Right cardiac atrium (tissue), 5 donors: Measurements from ENCODE around the gene SRP9. TPM values are rescaled to one million over a fixed set of nuclear protein-coding genes. Genes with fewer than 3 reads are reported as not detected.
A peak's percentile ranks its signal among the peaks of the same experiment; 100 is the strongest.

Experiments used
- ATAC-seq, 2 donors: fragments of 200-7000 bp; cut with Tn5 transposase; one replicate each; pipeline versions ENCODE4 v1.8.0 to v1.9.1; 2020; ENCODE audit warnings: moderate library complexity in 2 of 2, mild to moderate bottlenecking in 1 of 2
- DNase-seq, 3 donors: peaks; one replicate each; pipeline ENCODE4 v3.0.0-alpha.2; 2020
- H3K27ac ChIP-seq: one replicate; pipeline ENCODE4 v1.5.1; 2013; ENCODE audit warnings: mild to moderate bottlenecking, low read length, control low read depth, moderate library complexity
- H3K27me3 ChIP-seq: one replicate; pipeline ENCODE4 v1.6.1; 2013; ENCODE audit not compliant: control insufficient read depth, insufficient read depth
- H3K4me1 ChIP-seq: one replicate; pipeline ENCODE4 v1.6.1; 2013; ENCODE audit warnings: low read length; ENCODE audit not compliant: control insufficient read depth, insufficient read depth
- H3K4me3 ChIP-seq: one replicate; pipeline ENCODE4 v1.5.1; 2013; ENCODE audit warnings: low read length, control low read depth
- H3K9me3 ChIP-seq: one replicate; pipeline ENCODE4 v1.6.1; 2013; ENCODE audit warnings: low read length; ENCODE audit not compliant: control insufficient read depth
- WGBS: extraction: QIAGEN DNeasy Blood & Tissue Kit; methylation state at CpG from one replicate; pipeline ENCODE4 v1.1.7; 2013; 5-methylcytosine and 5-hydroxymethylcytosine counted together
- intact Hi-C, 4 donors: fragments of 100-400 bp; cut with DNase I; formaldehyde crosslinking; loops; one replicate each; pipeline versions ENCODE4 v1.11.0 to v1.14.0; 2022 to 2023
- polyA plus RNA-seq: library from polyadenylated mRNA; stranded (reverse); fragments of 200-250 nt; gene quantifications from one replicate; pipeline ENCODE4 v1.2.3, GENCODE V29; 2013
- total RNA-seq, 4 donors: library from RNA; stranded (reverse); fragmentation: NEBNext Ultra II Directional; extraction: Animal tissue kit (Norgen Biotek cat#: 25700); gene quantifications; one replicate each; pipeline ENCODE4 v1.2.1, GENCODE V29; 2021
- donor health status: healthy with polysubstance abuse.
- donor health status: DM: no; HTN: yes; CAD: no.
- donor health status: DM: no; HTN: no; CAD: no.
- donor health status: DM: no; HTN: yes; CAD: no; lungs with severe emphysema.
- donor health status: DM: yes; HTN: yes; CAD: no.

SRP9 gene
- total and polyA plus RNA-seq, 5 donors, result 193 to 259 (median 229) TPM

DNA sequence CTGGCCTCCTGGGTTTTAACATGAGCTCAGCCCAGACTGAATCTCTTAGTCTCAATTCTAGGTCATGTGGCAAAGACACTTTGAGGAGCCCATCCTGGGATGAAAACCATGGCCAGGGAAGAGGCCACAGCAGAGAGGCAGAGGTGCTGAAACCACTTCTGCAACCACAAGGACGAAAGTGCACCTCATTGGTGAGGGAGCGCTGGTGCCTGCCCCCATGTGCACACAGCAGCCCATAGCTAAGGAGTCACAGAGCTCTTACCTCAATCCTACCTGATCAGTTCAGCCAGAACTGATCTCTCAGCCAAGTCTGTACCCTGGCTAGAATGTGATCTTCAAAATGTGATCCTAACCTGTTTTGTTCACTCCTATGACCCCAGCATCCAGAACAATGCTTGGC lies 32.9 kb upstream of the SRP9 start:
- Histone ChIP-seq H3K4me1 (no peaks in the 10 kb centered on the region), H3K27me3 (no peaks in the 10 kb centered on the region), H3K4me3 (no peak overlapping the region), H3K9me3 (no peaks in the 10 kb centered on the region), H3K27ac (no peak overlapping the region)
- no peak for DNase-seq
- intact Hi-C loops, result no loop called here
- ATAC-seq, result no peak
- 90% methylated on average over 2 of the region's 2 CpGs for WGBS

DNA sequence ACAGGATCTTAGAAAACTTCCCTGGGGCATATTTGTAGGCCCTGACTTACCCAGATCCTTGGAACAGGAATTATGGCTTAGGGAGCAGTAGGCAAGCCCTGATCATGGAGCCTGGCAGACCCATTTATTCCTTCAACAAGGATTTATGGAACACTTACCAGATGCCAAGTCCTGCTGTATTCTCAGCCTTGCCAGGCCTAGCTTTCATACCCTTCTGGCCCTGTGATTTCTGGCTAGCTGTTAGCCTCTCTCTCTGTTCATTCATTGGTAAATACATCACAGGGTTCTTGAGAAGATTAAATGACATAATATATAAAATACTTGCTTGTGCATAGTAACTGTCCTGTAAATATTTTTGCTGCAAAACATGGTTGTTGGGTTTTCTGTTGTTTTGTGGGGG lies 32.4 kb upstream of the SRP9 start:
- DNase-seq (no peak), ATAC-seq (no peak)
- Histone ChIP-seq H3K4me1 (peaks cover 1% of the 10 kb centered on the region), H3K27ac (no peak overlapping the region), H3K4me3 (no peak overlapping the region), H3K27me3 (no peaks in the 10 kb centered on the region), H3K9me3 (no peaks in the 10 kb centered on the region)
- intact Hi-C loops, result no loop called here

DNA sequence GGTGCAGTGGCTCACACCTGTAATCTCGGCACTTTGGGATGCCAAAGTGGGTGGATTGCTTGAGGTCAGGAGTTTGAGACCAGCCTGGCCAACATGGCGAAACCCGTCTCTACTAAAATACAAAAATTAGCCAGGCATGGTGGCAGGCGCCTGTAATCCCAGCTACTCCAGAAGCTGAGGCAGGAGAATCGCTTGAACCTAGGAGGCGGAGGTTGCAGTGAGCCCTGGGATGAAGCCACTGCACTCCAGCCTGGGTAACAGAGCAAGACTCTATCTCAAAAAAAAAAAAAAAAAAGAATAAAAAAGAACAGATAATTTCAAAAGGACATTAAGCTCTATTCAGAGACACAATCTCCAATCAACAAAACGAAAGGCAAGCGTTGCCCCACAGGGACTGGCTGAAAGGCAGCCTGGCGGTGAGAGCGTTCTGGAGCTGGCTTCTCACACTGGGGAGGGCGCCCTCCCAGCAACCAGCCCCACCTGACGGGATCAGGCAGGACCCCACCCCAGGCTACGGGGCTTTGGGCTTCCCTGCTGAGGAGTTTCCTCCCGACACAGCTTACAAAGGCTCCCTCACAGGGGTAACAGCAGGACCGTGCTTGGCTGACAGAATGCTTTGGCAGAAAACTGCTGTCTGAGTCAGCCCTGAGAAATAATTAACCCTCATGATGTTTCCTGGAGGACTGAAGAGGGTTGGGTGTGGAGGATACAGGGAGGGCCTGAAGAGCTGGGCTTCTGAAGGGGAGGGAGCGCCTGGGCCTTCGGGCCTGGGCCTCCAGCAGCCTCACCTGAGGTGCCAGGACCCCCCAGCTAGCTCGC lies 31.1 kb upstream of the SRP9 start:
- ATAC-seq, result peak; percentile 96 to 98
- intact Hi-C loops, result no loop called here

GRCh38 chr1:225747566-225747965 lies 30.1 kb upstream of the SRP9 start:
- WGBS, result 91% methylated on average over 7 of the region's 7 CpGs
- Histone ChIP-seq H3K4me1 (peaks cover 8% of the 10 kb centered on the region), H3K27ac (no peak overlapping the region)

More for the DNA sequence above, 31.1 kb upstream of the SRP9 start:
- Histone ChIP-seq H3K27me3 (no peaks in the 10 kb centered on the region), H3K4me1 (peaks cover 8% of the 10 kb centered on the region), H3K4me3 (peak overlapping the region; percentile 35), H3K9me3 (no peaks in the 10 kb centered on the region), H3K27ac (peak overlapping the region; percentile 97)
- 27% methylated on average over 18 of the region's 18 CpGs for WGBS
- DNase-seq, result peak; percentile 73 to 87 (median 86)

GRCh38 chr1:225748529-225748928 lies 29.1 kb upstream of the SRP9 start:
- intact Hi-C loops, result no loop called here
- no peak overlapping the region for H3K4me3 ChIP-seq
- no peak overlapping the region for H3K27ac ChIP-seq
- H3K4me1 ChIP-seq, result peaks cover 8% of the 10 kb centered on the region
- no peaks in the 10 kb centered on the region for H3K9me3 ChIP-seq
- ATAC-seq (no peak), DNase-seq (no peak)
- 81% methylated on average over 10 of the region's 10 CpGs for WGBS
- no peaks in the 10 kb centered on the region for H3K27me3 ChIP-seq

More at GRCh38 chr1:225747566-225747965, 30.1 kb upstream of the SRP9 start:
- ATAC-seq (no peak), DNase-seq (no peak)
- intact Hi-C loops, result no loop called here
- Histone ChIP-seq H3K9me3 (no peaks in the 10 kb centered on the region), H3K27me3 (no peaks in the 10 kb centered on the region), H3K4me3 (no peak overlapping the region)

DNA sequence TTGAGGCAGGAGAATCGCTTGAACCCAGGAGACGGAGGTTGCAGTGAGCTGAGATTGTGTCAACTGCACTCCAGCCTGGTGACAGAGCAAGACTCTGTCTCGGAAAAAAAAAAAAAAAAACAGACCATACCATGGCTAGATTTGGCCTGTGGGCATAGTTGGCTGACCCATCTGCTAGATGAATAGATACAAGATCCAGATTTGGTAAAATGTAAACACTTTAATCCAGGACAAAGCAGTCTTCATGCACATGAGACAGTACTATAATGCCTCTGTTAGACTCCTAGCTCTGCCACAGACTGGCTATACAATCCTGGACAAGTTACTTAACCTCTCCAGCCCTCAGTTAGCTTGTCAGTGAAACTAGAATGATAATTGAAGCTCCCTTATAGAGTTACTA lies 27.9 kb upstream of the SRP9 start:
- Histone ChIP-seq H3K4me3 (no peak overlapping the region), H3K4me1 (peaks cover 8% of the 10 kb centered on the region), H3K9me3 (no peaks in the 10 kb centered on the region), H3K27ac (no peak overlapping the region), H3K27me3 (no peaks in the 10 kb centered on the region)
- ATAC-seq, result no peak
- WGBS, result 83% methylated on average over 3 of the region's 3 CpGs
- intact Hi-C loops, result loop anchor here in 2 of 4 donors (5.0 to 10.0 kb wide), 3 partner anchors 55 to 97 kb away; partner anchors contain the start of gene ENAH (in 1 of the 2)
- DNase-seq, result no peak

- Histone ChIP-seq H3K27me3 (no peaks in the 10 kb centered on the region), H3K9me3 (no peaks in the 10 kb centered on the region), H3K4me1 (peaks cover 8% of the 10 kb centered on the region), H3K27ac (peak overlapping the region; percentile 64), H3K4me3 (no peak overlapping the region)
- no peak for DNase-seq
- ATAC-seq, result no peak
- intact Hi-C loops, result loop anchor here in 2 of 4 donors (5.0 to 10.0 kb wide), 3 partner anchors 56 to 98 kb away; partner anchors contain the start of gene ENAH (in 1 of the 2)
- whole genome bisulfite sequencing, result 47% methylated on average over 4 of the region's 4 CpGs
Observed at GRCh38 chr1:225750420-225750819, 27.2 kb upstream of the SRP9 start.

GRCh38 chr1:225750875-225751824 lies 26.5 kb upstream of the SRP9 start:
- no peaks in the 10 kb centered on the region for H3K27me3 ChIP-seq
- no peak for DNase-seq
- H3K4me1 ChIP-seq, result peaks cover 13% of the 10 kb centered on the region
- intact Hi-C loops, result loop anchor here in 2 of 4 donors (5.0 to 10.0 kb wide), 3 partner anchors 56 to 99 kb away; partner anchors contain the start of gene ENAH (in 1 of the 2)
- ATAC-seq, result no peak
- peak overlapping the region; percentile 30 for H3K27ac ChIP-seq
- WGBS, result 60% methylated on average over 11 of the region's 11 CpGs
- H3K4me3 ChIP-seq, result no peak overlapping the region
- H3K9me3 ChIP-seq, result no peaks in the 10 kb centered on the region

- intact Hi-C loops, result loop anchor here in 2 of 4 donors (5.0 to 10.0 kb wide), 3 partner anchors 57 to 100 kb away; partner anchors contain the start of gene ENAH (in 1 of the 2)
- WGBS, result 68% methylated on average over 1 of the region's 1 CpG
- DNase-seq (no peak), ATAC-seq (no peak)
- Histone ChIP-seq H3K27ac (no peak overlapping the region), H3K27me3 (no peaks in the 10 kb centered on the region), H3K4me1 (peaks cover 13% of the 10 kb centered on the region), H3K4me3 (no peak overlapping the region), H3K9me3 (no peaks in the 10 kb centered on the region)
Observed at GRCh38 chr1:225752245-225752644, 25.4 kb upstream of the SRP9 start.

GRCh38 chr1:225754940-225755641 lies 22.5 kb upstream of the SRP9 start:
- no peak overlapping the region for H3K4me3 ChIP-seq
- ATAC-seq (peak; percentile 91 to 92), DNase-seq (peak; percentile 79 to 91 (median 86))
- H3K27me3 ChIP-seq, result no peaks in the 10 kb centered on the region
- WGBS, result 14% methylated on average over 10 of the region's 10 CpGs
- no peaks in the 10 kb centered on the region for H3K9me3 ChIP-seq
- peak overlapping the region; percentile 64 for H3K27ac ChIP-seq
- intact Hi-C loops, result loop anchor here in 2 of 4 donors (5.0 to 10.0 kb wide), 3 partner anchors 60 to 103 kb away; partner anchors contain the start of gene ENAH (in 1 of the 2)
- peaks cover 13% of the 10 kb centered on the region for H3K4me1 ChIP-seq
